Astrocyte (in vitro differentiated cells and primary cell): ENCODE data around the gene MKKS. TPM values are rescaled to one million over a fixed set of nuclear protein-coding genes. Genes with fewer than 3 reads are reported as not detected.

ENCODE experiments used
- DNase-seq: peaks from one replicate; pipeline ENCODE4 v3.0.0-alpha.2; 2010; ENCODE audit warnings: low read depth
- FAIRE-seq: peaks from 2 replicates; lab custom pipeline; 2011; peaks lifted over from hg19 to GRCh38; lab: Jason Lieb, UNC
- H2AFZ ChIP-seq: 2 replicates; pipeline ENCODE4 v1.6.0; 2012; ENCODE audit warnings: low read depth, low read length, inconsistent platforms
- H3K27ac ChIP-seq: 2 replicates; pipeline ENCODE4 v1.5.1; 2011; ENCODE audit warnings: low read depth, low read length, inconsistent platforms
- H3K27me3 ChIP-seq: 2 replicates; pipeline ENCODE4 v1.6.0; 2011; ENCODE audit warnings: low read length, inconsistent platforms; ENCODE audit not compliant: insufficient read depth
- H3K36me3 ChIP-seq: 2 replicates; pipeline ENCODE4 v1.5.1; 2011; ENCODE audit warnings: low read length, inconsistent platforms; ENCODE audit not compliant: insufficient read depth
- H3K4me1 ChIP-seq: 2 replicates; pipeline ENCODE4 v1.5.1; 2011; ENCODE audit warnings: low read length, inconsistent platforms; ENCODE audit not compliant: insufficient read depth
- H3K4me2 ChIP-seq: 2 replicates; pipeline ENCODE4 v1.6.0; 2012; ENCODE audit warnings: low read length, inconsistent platforms
- H3K4me3 ChIP-seq: 2 replicates; pipeline ENCODE4 v1.5.1; 2011; ENCODE audit warnings: low read depth, mild to moderate bottlenecking, low read length, inconsistent platforms; ENCODE audit not compliant: insufficient read depth
- H3K79me2 ChIP-seq: 2 replicates; pipeline ENCODE4 v1.6.0; 2012; ENCODE audit warnings: mild to moderate bottlenecking, low read length, inconsistent platforms; ENCODE audit not compliant: insufficient read depth
- H3K9ac ChIP-seq: 2 replicates; pipeline ENCODE4 v1.6.0; 2012; ENCODE audit warnings: mild to moderate bottlenecking, low read length, inconsistent platforms
- H3K9me3 ChIP-seq: 2 replicates; pipeline ENCODE4 v1.5.1; 2012; ENCODE audit warnings: low read depth, mild to moderate bottlenecking, low read length, inconsistent platforms; ENCODE audit not compliant: insufficient read depth
- H4K20me1 ChIP-seq: 2 replicates; pipeline ENCODE4 v1.6.0; 2012; ENCODE audit warnings: low read length, inconsistent platforms; ENCODE audit not compliant: insufficient read depth
- H3K27ac Mint-ChIP-seq: one replicate; pipeline ENCODE4 v1.8.0; 2021; ENCODE audit warnings: mild to moderate bottlenecking, mixed read lengths; ENCODE audit not compliant: unreplicated experiment
- H3K27me3 Mint-ChIP-seq: one replicate; pipeline ENCODE4 v1.8.0; 2021; ENCODE audit warnings: low read depth, mixed read lengths; ENCODE audit not compliant: unreplicated experiment
- H3K36me3 Mint-ChIP-seq: one replicate; pipeline ENCODE4 v1.8.0; 2021; ENCODE audit warnings: low read depth, mixed read lengths; ENCODE audit not compliant: unreplicated experiment
- H3K4me1 Mint-ChIP-seq: one replicate; pipeline ENCODE4 v1.8.0; 2021; ENCODE audit warnings: low read depth, mixed read lengths; ENCODE audit not compliant: unreplicated experiment
- H3K4me3 Mint-ChIP-seq: one replicate; pipeline ENCODE4 v1.8.0; 2021; ENCODE audit warnings: mild to moderate bottlenecking, moderate library complexity, mixed read lengths; ENCODE audit not compliant: unreplicated experiment
- H3K9me3 Mint-ChIP-seq: one replicate; pipeline ENCODE4 v1.8.0; 2021; ENCODE audit warnings: mild to moderate bottlenecking, mixed read lengths; ENCODE audit not compliant: unreplicated experiment
- EZH2 ChIP-seq: IDR thresholded peaks from 2 replicates; pipeline ENCODE4 v1.6.1; 2012; ENCODE audit warnings: mild to moderate bottlenecking, low read length, inconsistent platforms; ENCODE audit not compliant: insufficient read depth
- total RNA-seq: library from RNA; stranded (reverse); gene quantifications from 2 replicates; pipeline ENCODE4 v1.2.1, GENCODE V29; 2021
- TF ChIP-seq, protein P1 (sequence below): IDR thresholded peaks from 2 replicates; pipeline ENCODE4 v1.5.1; 2011; ENCODE audit warnings: low read depth, mild to moderate bottlenecking, inconsistent platforms, low read length, moderate library complexity; ENCODE audit not compliant: insufficient read depth

The MKKS gene
- total RNA-seq, 1 donor from 2014 or later: 13.4 TPM

DNA sequence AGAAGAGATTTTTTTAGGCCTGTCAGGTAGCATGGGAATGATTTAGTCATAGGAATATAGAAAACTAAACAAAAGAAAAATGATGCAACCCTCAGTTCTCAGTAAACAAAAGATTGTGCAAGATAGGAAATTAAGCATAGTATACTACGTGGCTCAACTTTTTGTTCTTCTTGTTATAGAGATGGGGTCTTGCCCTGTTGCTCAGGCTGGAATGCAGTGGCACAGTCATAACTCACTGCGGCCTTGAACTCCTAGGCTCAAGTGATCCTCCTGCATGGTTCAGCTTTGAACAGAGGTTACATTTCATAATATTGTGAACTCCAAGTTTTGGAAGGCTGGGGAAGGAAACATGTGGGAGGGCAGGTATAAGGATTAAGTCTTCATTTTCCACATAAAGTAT, 29.6 kb upstream of the MKKS start:
- Histone ChIP-seq H3K4me3 (no peak overlapping the region), H3K9ac (no peak overlapping the region), H3K27ac (no peak overlapping the region), H4K20me1 (no peaks in the 10 kb centered on the region), H3K79me2 (no peaks in the 10 kb centered on the region), H3K9me3 (no peaks in the 10 kb centered on the region), H2AFZ (no peak overlapping the region), H3K27me3 (no peaks in the 10 kb centered on the region), H3K36me3 (no peaks in the 10 kb centered on the region), H3K4me1 (peaks cover 8% of the 10 kb centered on the region), H3K4me2 (no peak overlapping the region)
- Mint-ChIP-seq H3K36me3 (peaks cover 4% of the 10 kb centered on the region), H3K27me3 (no peaks in the 10 kb centered on the region), H3K4me1 (peaks cover 33% of the 10 kb centered on the region), H3K27ac (no peak overlapping the region), H3K4me3 (no peak overlapping the region), H3K9me3 (peaks cover 3% of the 10 kb centered on the region)
- no peak for FAIRE-seq
- DNase-seq: no peak
- TF ChIP-seq, protein P1, sequence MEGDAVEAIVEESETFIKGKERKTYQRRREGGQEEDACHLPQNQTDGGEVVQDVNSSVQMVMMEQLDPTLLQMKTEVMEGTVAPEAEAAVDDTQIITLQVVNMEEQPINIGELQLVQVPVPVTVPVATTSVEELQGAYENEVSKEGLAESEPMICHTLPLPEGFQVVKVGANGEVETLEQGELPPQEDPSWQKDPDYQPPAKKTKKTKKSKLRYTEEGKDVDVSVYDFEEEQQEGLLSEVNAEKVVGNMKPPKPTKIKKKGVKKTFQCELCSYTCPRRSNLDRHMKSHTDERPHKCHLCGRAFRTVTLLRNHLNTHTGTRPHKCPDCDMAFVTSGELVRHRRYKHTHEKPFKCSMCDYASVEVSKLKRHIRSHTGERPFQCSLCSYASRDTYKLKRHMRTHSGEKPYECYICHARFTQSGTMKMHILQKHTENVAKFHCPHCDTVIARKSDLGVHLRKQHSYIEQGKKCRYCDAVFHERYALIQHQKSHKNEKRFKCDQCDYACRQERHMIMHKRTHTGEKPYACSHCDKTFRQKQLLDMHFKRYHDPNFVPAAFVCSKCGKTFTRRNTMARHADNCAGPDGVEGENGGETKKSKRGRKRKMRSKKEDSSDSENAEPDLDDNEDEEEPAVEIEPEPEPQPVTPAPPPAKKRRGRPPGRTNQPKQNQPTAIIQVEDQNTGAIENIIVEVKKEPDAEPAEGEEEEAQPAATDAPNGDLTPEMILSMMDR: no peak
- no peak for TF ChIP-seq EZH2

DNA sequence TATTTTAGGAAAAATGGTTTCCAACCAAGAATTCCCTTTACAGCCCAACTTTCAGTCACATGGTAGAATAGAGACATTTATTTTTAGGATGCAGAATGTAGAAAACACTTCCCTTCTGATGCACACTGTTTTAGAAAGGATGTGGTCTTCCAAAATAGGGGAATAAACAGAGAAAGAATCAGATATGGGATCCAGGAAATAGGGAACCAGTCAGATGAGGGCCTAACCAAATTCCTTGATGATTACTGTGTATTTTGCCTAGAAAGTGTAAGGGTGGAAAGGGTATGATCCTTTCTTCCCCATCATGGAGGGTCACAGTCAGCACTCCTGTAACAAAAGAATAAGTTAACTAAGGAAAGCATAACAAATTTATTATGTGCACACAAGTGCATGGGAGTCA, 28.5 kb upstream of the MKKS start:
- Mint-ChIP-seq H3K4me3 (no peak overlapping the region), H3K36me3 (peaks cover 6% of the 10 kb centered on the region), H3K4me1 (peaks cover 22% of the 10 kb centered on the region), H3K27ac (no peak overlapping the region), H3K27me3 (no peaks in the 10 kb centered on the region), H3K9me3 (peaks cover 6% of the 10 kb centered on the region)
- Histone ChIP-seq H3K79me2 (no peaks in the 10 kb centered on the region), H3K27me3 (no peaks in the 10 kb centered on the region), H3K27ac (no peak overlapping the region), H3K9me3 (no peaks in the 10 kb centered on the region), H3K36me3 (no peaks in the 10 kb centered on the region), H4K20me1 (no peaks in the 10 kb centered on the region), H3K9ac (no peak overlapping the region), H3K4me2 (no peak overlapping the region), H2AFZ (no peak overlapping the region), H3K4me1 (peaks cover 3% of the 10 kb centered on the region), H3K4me3 (no peak overlapping the region)
- FAIRE-seq (peak; percentile 47), DNase-seq (no peak)
- no peak for TF ChIP-seq EZH2
- TF ChIP-seq, protein P1: no peak

DNA sequence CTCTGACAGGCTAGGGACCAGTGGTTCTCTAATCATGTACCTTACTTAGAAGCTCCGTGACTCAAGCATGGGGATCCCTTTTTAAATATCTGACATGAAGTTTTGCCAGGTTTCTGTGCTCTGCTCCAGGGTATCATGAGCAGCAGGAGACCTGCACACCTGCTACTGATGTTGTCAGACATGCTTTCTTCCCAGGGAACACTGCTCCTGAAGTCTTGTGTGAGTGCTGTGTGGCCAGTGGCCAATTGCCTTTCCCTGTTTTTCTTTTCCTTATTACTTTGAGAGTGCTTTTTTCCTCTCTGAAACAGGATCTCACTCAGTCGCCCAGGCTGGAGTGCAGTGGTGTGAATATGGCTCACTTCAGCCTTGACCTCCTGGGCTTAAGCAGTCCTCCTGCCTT, 27.5 kb upstream of the MKKS start:
- no peak overlapping the region for H3K4me2 ChIP-seq
- H3K27ac ChIP-seq: no peak overlapping the region
- peaks cover 6% of the 10 kb centered on the region for H3K36me3 Mint-ChIP-seq
- no peaks in the 10 kb centered on the region for H3K27me3 ChIP-seq
- H3K36me3 ChIP-seq: no peaks in the 10 kb centered on the region
- TF ChIP-seq, protein P1: no peak
- TF ChIP-seq EZH2: no peak
- H3K4me3 Mint-ChIP-seq: no peak overlapping the region
- no peaks in the 10 kb centered on the region for H3K9me3 ChIP-seq
- H3K4me1 Mint-ChIP-seq: peaks cover 14% of the 10 kb centered on the region
- H3K4me3 ChIP-seq: no peak overlapping the region
- no peaks in the 10 kb centered on the region for H3K27me3 Mint-ChIP-seq
- H4K20me1 ChIP-seq: no peaks in the 10 kb centered on the region
- no peaks in the 10 kb centered on the region for H3K79me2 ChIP-seq
- no peak overlapping the region for H2AFZ ChIP-seq
- H3K27ac Mint-ChIP-seq: no peak overlapping the region
- no peak overlapping the region for H3K9ac ChIP-seq
- DNase-seq (no peak), FAIRE-seq (no peak)
- peaks cover 3% of the 10 kb centered on the region for H3K4me1 ChIP-seq
- H3K9me3 Mint-ChIP-seq: peaks cover 6% of the 10 kb centered on the region
